Cerebellar nuclear complex (tissue), 1 donor: ENCODE measurements around the gene LDB1.

Source experiments
- DNase-seq, 2 experiments: peaks; one replicate each; lab custom pipeline; 2025; lab: John Stamatoyannopoulos, UW

The LDB1 gene

DNA sequence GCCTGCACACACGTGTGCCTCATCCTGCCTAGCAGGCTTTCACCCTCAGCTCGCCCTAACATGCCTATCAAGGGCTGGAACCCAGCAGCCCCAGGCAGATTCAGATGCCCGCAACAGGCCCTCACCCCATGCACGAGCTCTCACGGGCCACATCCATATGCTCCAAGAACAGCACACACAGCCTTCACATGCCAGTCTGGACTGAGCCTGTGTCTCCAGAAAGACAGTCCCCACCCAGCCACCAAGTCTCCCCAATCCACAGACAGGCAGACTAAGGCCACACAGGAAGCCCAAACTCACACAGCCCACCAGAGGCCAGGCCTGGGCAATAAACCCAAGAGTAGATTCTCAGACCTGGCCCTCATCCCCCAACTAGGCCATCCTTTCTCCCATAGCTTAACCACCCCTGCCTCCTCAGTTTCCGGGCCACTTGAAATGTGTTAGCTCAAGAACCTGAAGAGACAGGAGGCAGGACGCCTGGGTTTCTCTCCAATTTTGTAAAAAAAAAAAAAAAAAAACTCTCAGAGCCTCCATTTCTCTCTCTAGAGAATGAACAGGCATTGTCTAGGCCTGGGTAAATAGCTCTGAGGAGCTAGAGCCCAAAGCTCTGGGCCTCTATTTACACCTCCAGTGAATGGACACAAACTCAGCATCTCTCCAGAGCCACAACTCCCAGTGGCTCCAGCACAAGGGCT is 6.8 kb downstream of the LDB1 start:
- DNase-seq = no peak

DNA sequence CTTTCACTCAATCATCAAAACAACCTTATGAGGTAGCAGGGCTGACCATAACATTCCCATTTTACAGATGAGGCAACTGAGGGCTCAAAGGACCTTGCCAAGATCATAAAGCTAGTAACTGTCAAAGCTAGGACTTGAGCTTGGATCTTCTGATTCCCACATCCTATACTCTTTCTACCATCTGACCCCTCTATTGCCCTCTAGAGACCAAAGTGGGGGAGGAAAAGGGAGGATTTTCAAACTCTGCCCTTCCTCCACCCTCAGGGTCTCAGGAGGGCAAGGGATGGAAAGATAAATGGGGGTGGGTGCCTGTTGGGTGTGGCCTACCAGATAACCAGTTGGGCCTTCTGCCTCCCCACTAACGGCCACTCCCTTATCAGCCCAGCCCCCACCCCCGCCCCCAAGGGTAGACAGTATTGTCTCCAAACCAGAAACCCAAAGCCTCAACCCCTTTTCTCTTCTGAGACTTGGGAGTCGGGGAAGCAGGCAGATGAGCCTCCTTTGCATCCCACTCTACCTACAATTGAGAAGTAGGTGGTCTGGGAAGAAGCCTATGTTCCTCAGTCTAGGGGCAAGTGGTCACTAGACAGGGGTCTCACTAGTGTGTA is 7.9 kb downstream of the LDB1 start:
- no peak for DNase-seq

DNA sequence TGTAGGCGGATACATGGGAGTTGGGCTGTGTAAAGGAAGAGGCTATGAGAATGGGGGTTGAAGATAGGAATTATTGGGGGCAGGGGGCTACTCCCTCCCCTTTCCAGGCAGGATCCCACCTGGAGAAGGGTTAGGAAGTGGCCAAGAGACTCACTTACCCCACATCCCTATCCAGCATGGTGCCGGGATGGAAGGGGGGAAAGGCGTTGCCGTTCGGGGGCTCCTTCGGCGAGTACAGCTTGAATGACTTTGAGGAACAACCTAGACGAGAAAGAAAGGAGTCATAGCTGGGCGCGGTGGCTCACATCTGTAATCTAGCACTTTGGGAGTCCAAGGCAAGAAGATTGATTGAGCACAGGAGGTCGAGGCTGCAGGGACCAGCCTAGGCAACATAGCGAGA is 8.9 kb downstream of the LDB1 start:
- no peak for DNase-seq

DNA sequence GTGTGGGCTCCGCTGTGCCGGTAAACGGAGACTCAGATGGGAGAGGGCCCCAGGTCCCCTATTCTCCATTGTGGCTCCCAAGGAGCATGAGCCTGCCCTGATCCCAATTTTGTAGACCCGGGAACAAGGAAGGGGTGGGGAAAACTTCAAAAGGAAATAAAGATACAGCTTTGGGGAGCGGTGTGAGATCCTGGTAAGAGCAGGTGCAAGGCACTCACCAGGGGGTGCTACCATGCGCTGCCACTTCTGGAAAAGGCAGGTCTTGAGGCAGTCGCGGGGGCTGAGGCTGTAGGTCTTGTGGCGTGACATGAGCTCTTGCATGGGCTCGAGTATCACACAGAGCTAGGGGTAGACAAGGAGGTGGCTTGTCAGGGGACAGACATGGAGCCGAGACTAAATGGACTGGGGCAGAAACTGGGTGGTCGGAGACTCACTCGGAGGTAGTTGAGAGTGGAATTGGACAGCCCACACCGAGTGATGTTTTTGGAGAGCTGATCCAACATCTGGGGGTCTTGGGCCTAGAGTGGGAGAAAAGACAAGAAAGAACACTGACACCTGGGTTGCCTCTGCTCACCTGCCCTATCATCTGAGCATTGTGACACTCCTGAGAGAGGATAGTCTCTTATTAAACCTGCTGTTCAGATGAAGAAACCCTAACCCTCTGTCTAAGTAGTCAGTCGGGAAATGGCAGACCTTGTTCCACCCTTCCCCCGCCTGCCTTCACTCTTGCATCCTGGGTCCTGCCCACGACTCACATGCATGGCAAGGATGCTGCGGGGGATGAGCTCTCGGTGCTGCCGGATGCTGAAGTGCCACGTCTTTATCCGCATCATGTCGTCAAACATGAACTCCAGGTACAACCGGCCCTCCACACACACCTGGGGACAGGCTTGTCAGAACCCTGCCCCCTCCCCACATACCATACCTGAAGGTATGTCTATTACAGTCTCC is 10.7 kb downstream of the LDB1 start:
- no peak for DNase-seq

DNA sequence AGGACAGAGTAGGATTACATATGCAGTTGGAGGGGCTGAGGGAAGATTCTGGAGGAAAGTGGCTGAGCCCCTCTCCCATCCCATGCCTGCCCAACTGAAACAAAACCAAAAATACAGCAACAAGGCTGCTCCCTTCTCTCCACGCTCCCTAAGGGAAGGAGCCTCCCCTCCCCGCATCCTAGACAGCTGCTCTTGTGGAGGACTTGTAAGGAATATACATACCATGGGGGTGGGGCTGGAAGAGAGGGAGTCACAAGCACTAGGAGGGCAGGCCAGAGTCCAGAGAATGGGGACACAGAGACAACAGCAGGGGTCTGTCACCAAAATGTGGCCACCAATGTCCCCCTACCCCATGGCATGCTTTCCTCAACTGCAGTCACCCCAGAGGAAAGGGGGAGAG is 13.2 kb downstream of the LDB1 start:
- DNase-seq = no peak

DNA sequence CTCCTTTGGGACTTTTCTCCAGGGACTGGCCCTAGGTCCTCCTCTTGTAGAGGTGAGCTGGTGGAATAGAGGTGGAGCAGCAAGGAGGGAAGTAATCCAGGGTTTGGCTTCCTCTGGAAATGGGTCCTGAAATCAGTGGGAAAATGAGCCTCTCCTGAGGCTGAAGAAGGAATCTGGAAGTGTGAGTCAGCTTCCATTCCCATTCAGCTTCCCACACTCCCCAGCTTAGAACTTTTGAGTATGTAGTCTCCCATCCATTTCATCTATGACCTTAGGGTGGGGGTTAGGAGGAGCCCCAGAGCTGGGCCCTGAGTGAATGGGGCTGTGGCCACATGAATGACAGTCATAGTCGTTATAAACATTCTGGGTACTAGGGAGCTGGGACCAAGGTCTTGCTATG is 17.7 kb downstream of the LDB1 start:
- DNase-seq = no peak

DNA sequence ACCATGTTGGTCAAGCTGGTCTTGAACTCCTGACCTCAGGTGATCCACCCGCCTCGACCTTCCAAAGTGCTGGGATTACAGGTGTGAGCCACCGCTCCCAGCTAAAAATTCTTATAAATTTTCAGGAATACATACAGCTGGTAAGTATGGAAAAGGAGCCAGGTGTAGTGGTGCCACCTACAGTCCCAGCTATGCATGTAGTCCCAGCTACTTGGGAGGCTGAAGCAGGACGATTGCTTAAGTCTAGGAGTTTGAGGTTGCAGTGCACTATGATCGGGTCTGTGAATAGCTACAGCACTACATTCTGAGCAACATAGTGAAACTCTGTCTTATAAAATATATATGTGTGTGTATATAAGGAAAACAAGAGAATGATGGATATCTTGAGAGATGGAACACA is 19.0 kb downstream of the LDB1 start:
- no peak for DNase-seq

DNA sequence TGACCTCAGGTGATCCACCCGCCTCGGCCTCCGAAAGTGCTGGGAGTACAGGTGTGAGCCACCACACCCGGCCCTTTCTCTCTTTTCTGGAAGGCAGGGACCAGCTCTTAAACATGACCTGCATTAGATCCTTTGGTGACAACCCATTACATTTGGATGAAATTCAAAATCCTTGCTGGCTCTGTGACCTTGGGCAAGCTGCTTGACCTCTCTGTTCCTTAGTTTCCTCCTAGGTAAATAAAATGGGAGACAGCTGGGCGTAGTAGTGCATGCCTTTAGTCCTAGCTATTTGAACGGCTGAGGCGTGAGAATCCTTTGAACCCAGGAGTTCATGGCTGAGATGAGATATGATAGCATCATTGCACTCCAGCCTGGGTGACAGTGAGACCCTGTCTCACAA is 23.7 kb downstream of the LDB1 start:
- no peak for DNase-seq

DNA sequence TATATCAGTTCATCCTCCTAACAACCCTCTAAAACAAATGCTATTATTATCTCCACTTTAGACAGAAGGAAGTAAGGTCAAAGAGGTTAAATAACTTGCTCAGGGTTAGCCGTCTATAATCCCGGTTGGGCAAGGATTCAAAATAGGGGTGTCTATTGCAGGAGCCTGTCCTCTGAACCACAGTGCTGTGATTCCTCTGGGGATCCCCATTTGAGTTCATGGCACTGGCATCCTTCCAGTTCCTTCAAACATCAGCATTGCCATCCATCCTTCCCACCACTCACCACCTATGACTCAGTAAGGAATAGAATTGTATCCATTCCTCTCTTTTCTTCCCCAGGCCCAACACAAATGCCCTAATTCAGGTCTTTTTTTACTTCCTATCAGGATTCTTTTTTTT is 29.4 kb downstream of the LDB1 start:
- DNase-seq = no peak

DNA sequence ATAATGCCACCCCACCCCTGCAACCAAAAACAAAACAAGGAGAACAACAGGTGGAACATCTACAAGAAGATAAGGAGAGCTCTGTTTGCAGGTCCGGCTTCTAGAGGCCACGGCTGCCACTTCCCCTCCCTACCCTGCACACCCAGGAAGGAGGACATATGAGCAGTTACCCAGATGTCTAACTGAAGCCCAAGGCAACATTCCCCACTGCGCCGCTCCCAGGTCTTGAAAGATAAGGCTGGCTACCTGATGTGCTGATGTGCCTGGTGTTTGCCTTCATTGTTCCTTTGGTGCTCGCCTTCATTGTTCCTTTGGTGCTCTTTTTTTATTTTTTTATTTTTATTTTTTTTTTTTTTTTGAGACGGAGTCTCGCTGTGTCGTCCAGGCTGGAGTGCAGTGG is 34.0 kb downstream of the LDB1 start:
- DNase-seq = no peak

DNA sequence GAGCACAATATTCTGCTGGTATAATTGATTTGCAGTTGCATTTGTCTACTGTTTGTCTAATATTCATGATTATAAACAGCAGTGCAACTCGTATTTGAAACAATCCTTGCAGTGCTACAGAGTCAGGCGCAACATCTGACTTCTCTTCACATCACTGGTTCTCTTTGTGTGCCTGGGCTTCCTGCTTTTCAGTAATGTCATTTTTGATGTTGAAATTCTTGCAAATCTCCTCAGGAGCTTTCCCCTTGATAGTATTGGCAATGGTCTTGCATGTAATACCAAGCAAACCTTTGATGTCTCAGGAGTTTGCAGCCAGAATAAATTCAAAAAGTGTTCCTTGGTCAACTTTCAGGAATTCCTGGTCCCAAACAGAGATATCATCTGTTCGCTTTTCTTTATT is 34.8 kb downstream of the LDB1 start:
- no peak for DNase-seq

DNA sequence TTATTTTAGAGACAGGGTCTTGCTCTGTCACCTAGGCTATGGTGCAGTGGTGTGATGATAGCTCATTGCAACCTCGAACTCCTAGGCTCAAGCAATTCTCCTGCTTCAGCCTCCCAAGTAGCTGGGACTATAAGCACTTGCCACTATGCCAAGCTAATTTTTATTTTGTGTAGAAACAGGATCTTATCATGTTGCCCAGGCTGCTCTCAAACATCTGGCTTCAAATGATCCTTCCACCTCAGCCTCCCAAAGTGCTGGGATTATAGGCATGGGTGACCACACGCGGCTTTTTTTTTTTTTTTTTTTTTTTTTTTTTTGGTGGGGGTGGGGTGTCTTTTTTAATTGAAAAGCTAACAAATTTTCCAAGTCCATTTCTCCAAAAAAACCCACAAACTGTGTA is 36.6 kb downstream of the LDB1 start:
- DNase-seq = no peak

DNA sequence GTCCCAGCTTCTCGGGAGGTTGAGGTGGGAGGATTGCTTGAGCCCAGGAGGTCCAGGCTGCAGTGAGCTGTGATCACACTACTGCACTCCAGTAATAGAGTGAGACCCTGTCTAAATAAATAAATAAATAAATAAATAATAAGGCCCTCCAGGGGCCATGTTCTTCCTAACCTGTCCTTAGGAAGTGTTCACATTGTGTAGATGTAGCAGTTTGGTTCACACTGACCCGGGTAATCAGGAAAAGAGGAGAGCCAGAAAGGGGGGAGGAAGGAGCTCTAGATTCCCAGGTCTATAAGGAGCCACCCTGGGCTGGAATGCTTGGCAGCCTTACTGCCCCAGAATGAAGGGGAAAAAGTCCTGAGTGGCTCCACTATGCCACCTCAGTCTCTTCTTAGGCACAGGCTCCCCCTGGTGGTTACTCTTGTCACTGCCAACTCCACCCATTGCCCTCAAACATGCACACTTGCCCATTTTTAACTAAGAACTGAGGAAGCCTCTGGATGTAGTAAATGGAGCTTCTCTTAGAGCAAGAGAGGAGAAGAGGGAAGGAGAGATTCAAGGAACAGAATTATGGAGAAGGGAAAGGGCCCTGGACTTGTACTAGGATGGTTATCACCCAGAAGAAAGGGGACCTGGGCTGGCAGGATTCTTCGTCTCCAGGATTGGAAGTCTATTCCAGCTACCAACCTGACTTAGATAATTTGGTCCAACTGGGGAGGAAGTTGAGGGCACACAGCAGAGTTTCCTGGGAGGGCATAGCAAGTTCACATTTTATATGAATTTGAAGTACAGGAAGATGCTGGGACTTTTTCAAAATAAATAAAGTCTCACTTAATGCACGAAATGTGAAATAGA is 47.3 kb downstream of the LDB1 start:
- peak in 1 of 2 experiments; percentile 66 for DNase-seq

DNA sequence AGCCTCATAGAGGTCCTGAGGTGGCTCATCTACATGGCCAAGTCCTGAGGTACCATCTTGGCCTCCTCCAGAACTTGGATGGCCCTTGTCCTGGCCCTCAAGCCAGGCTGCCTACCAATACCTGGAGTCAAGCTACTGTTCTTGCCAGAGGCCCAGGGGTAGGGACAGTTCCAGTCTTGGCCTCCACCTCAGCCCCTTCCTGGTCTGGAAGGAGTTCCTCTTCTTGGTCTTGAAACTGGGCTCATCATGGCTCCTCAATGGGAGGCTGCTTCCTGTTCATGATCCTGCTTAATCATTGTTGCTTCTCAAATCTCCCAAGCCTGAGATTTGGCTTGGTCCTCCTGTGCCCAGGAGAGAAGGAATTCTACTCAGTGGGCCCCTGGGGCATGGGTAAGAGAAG is 51.1 kb downstream of the LDB1 start:
- no peak for DNase-seq

DNA sequence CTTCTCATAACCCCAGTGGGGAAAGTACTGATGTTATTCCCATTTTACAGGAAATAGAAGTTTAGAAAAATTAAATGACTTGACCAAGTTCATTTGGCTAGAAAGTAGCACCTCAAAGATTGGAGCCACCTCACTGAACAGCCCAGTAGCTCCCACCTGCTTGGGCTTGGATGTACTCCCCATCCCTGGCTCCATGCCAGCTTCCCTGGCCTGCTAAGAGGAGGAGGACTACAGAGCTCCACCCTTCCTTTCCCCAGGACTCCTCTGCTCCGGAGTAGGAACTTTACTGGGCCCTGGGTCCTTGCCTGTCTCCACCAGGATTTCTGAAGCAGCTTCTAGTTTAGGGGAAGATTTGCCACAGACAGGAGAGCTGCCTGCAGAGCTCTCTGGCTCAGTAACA is 52.0 kb downstream of the LDB1 start:
- DNase-seq = no peak

DNA sequence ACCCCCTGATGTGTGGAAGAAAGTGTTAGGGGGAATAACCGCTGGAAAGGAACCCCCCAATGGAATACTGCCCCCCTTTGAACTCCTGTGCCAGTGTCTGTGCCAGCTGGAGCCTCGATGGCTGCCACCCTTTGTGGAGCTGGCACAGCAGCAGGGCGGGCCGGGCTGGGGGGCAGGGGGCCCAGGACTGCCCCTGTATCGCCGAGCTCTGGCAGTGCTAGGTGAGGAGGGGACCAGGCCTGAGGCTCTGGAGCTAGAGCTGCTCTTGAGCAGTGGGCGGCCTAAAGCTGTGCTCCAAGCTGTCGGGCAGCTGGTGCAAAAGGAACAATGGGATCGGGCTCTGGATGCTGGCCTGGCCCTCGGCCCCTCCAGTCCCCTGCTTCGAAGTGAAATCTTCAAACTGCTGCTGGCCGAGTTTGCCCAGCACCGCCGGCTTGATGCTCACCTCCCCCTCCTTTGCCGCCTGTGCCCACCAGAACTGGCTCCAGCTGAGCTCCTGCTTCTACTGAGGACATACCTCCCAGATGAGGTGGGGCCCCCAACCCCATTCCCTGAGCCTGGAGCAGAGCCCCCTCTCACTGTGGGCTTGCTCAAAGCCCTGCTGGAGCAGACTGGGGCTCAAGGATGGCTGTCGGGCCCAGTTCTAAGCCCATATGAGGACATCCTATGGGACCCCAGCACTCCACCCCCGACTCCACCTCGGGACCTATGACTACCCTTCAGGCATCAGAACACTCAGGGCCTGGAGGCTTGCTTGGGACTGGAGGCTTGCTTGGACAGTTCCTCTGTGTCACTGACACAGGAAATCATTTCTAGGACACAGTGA is 52.9 kb downstream of the LDB1 start:
- DNase-seq = no peak

DNA sequence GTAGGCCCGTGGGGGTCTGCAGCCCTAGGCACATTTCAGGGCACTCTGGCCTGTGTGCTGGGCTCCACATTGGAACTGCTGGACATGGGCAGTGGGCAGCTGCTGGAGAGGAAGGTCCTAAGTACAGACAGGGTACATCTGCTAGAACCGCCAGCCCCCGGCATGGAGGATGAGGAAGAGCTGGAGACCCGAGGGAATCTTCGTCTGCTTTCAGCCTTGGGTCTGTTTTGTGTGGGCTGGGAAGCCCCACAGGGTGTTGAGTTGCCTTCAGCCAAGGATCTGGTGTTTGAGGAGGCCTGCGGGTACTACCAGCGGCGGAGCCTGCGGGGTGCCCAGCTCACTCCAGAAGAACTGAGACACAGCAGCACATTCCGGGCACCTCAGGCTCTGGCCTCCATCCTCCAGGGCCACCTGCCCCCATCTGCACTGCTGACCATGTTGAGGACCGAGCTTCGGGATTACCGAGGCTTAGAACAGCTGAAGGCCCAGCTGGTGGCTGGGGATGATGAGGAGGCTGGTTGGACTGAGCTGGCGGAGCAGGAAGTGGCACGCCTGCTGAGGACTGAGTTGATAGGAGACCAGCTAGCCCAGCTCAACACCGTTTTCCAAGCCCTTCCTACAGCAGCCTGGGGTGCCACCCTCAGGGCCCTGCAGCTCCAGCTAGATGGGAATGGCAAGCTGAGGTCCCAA is 53.6 kb downstream of the LDB1 start:
- DNase-seq = no peak

DNA sequence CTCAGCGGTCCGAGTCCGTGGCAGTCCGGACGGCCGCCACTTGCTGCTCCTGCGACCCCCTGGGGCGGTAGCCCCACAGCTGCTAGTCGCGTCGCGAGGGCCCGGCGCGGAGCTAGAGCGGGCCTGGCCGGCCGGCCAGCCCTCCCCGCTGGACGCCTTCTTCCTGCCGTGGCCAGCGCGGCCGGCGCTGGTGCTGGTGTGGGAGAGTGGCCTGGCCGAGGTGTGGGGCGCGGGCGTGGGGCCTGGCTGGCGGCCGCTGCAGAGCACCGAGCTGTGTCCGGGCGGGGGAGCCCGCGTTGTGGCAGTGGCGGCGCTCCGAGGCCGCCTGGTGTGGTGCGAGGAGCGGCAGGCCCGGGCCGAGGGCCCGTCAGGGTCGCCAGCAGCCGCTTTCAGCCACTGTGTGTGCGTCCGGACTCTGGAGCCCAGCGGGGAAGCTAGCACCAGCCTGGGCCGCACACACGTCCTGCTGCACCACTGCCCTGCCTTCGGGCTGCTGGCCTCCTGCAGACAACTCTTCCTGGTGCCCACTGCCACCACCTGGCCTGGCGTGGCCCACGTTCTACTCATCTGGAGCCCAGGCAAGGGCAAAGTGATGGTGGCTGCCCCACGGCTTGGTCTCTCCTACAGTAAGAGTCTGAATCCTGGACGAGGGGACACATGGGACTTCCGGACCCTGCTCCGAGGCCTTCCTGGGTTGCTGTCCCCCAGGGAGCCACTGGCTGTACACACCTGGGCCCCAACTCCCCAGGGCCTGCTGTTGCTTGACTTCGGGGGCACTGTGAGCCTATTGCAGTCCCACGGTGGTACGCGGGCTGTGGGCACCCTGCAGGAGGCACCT is 54.4 kb downstream of the LDB1 start:
- no peak for DNase-seq

DNA sequence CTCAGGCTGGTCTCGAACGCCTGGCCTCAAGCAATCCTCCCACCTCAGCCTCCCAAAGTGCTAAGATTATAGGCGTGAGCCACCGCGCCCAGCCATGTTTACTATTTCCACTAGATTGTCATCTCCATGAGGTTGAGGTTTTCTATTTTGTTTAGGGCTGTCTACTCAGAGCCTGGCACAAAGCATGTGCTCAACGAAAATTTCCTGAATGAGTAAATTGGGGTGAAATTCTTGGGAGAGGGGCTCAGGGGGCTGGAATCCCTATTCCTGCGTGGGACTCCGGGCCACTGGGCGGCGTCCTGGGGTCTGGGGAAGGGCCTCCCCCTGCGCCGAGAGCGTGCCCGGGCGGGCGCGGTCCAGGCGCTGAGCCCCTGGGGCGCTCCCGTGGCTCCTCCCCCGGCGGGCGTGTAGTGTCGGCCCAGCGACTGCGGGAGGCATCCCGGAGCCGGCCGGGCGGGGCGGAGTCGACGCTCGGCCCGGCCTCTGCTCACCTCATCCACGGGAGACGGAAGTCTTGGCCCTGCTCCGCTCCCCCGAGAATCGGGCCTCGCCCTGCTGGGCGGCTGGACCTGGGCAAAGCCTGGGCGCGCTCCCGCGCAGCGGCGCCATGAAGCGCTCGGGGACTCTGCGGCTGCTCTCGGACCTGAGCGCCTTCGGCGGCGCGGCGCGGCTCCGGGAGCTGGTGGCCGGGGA is 55.2 kb downstream of the LDB1 start, which contains the start of gene HPS6:
HPS6 (plus strand) TSS at position 482 of the 693 bp plus-strand sequence; CDS start at position 608, 126 bp downstream.
- DNase-seq = peak; percentile 28 to 33
